GM12875 (cell line): ENCODE results near the gene HES1.

Experiments
- H3K4me3 ChIP-seq: one replicate; pipeline ENCODE4 v1.5.1; 2011; ENCODE audit warnings: low read depth, low read length, control low read depth
- TF ChIP-seq, protein P1 (sequence below): IDR thresholded peaks from 2 replicates; pipeline ENCODE4 v1.5.1; 2011; ENCODE audit warnings: low read depth, mild to moderate bottlenecking, control low read depth, inconsistent platforms, low read length, moderate library complexity, borderline replicate concordance; ENCODE audit not compliant: insufficient read depth

The HES1 gene

DNA sequence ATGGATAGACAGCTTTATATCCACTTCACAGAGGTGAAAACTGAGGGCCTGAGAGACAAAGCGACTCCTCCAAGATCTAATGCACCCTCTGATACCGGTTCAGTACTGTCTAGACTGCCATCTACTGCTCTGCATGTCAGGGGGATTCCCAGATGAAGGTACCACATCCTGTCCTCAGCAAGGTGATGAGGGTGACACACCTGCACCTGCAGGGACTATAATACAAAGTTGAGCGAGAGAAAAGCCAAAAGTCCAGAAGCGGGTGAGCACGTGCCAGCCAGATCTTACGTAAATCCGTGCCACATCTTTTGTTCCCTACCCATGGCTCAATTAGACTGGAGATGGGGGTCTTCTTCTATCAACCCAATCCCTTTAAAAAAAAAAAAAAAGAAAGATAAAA lies 32.4 kb upstream of the HES1 start:
- H3K4me3 ChIP-seq: no peak overlapping the region
- TF ChIP-seq, protein P1, sequence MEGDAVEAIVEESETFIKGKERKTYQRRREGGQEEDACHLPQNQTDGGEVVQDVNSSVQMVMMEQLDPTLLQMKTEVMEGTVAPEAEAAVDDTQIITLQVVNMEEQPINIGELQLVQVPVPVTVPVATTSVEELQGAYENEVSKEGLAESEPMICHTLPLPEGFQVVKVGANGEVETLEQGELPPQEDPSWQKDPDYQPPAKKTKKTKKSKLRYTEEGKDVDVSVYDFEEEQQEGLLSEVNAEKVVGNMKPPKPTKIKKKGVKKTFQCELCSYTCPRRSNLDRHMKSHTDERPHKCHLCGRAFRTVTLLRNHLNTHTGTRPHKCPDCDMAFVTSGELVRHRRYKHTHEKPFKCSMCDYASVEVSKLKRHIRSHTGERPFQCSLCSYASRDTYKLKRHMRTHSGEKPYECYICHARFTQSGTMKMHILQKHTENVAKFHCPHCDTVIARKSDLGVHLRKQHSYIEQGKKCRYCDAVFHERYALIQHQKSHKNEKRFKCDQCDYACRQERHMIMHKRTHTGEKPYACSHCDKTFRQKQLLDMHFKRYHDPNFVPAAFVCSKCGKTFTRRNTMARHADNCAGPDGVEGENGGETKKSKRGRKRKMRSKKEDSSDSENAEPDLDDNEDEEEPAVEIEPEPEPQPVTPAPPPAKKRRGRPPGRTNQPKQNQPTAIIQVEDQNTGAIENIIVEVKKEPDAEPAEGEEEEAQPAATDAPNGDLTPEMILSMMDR: no peak

DNA sequence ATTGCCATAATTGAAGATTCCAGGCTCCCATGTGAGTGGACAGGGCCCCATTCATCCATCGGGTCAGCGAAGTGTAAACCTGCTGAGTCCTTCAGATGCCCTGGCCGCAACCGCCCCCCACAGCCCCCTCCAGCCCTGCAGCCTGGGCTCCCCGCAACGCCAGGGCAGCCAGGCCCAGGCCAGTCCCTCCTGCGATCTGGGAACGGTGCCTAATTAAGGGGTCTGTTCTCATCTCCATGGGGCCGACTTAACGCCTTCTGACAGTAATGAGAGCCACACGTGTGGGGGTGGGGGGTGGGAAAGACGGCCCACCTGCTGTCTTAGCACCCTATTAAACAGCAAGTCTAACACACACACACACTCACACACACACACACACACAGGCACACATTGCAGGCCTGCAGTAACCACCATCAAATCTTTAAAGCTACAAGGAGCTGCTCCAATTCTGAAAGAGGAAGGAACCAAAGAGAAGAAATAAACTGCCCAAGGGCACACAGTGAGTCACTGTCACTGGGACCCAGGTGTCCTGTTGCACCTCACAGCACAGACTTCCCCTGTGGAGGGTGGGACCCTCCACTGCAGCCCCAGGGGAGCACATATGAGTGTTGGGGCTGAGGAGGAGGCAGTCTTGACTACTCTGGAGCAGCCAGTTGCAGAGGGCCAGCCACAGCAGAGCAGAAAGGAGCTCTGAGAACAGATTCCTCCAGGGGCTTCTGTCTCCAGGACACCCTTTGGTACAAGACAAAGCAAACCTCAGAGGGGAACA lies 31.8 kb upstream of the HES1 start:
- H3K4me3 ChIP-seq: no peak overlapping the region
- TF ChIP-seq, protein P1: no peak

DNA sequence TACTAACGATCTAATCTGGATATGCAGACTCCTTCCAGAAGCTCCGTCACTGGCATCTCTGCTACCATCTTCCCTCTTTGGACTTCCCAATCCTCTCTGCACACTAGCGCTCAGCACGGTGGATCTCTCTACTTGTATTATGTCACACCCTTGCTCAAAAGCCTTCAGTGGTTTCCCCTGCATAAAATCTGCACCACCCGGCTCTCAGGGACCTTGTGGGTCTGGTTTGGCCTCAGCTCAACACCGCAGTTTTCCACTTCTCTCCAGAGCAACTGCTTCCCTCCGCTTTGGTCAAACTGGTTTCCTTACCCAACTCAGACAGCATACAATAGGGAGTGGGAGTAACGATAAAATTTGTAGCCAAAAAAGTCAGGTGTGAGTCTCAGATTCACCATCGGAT lies 30.7 kb upstream of the HES1 start:
- TF ChIP-seq, protein P1: no peak
- H3K4me3 ChIP-seq: no peak overlapping the region

DNA sequence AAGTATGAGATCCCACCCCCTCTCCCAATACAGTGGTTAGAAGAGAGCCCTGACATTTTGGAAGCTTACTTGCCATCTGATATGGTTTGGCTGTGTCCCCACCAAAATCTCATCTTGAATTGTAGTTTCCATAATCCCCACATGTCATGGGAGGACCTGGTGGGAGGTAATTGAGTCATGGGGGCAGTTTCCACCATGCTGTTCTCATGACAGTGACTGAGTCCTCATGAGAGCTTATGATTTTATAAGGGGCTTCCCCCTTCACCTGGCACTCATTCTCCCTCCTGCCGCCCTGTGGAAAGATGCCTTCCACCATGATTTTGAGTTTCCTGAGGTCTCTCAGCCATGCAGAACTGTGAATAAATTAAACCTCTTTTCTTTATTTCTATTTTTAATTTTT lies 28.8 kb upstream of the HES1 start:
- TF ChIP-seq, protein P1: no peak
- H3K4me3 ChIP-seq: no peak overlapping the region

DNA sequence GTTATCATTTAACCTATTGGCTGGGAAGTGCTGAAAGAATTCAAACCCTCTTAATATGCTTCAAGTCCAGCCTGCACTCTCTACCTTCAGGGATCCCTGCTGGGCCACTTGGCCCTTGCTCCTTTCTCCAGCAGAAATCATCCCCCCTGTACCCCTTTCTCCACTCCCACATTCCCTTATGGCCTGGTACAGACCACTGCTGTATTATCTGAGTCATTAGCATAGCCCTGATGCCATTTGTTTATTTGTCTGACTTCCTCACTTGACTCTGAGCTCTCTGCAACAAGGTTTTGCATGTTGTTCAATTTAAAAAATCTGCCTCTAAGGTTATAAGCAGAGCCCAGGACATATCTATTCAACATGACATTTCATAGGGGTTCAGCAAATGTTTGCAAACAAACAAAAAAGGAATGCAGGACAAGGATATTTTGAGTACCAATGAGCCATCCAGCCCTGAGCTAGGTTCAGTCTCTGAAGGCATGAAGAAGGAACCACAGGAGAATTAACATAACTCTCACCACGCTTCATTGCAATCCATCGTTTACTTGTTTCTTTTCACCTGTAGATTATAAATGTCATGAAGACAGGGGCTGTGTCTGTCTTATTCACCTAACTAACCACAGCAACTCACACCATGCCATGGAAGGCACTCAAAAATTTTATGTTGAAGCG lies 26.6 kb upstream of the HES1 start:
- no peak overlapping the region for H3K4me3 ChIP-seq
- TF ChIP-seq, protein P1: no peak

DNA sequence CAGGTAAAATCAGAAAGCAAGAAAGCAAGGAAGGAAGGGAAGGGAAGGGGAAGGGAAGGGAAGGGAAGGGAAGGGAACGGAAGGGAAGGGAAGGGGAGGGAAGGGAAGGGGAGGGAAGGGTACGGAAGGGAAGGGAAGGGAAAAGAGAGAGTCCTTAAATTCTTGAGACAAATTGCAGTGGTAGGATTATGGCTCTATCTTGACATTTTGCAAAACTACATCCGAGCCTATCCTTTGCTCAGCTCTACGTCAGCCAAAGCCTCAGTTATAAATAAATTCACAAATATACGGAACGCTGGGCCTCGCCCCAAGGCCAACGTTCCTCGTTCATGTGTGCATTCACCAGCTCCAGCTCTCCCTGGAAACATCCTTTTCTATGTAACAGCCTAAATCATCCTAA lies 25.5 kb upstream of the HES1 start:
- TF ChIP-seq, protein P1: no peak
- H3K4me3 ChIP-seq: no peak overlapping the region

DNA sequence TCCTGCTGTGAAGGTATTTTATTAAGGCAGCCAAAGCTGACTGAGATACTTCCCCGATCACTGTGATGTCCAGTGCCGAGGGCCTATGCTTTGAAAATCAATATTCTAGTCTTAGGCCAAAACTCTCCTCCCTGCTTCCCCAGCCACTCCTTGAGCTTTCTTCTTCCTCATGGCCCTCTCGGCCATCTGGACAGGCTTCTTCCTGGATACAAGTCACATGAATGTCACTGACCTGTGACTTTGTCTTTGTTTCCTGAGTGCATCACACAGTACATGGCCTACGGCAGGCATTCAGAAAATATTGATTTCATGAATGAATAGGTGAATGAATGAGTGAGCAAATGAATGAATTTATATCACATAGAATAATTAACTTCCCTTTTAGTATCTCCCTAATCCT lies 24.6 kb upstream of the HES1 start:
- H3K4me3 ChIP-seq: no peak overlapping the region
- TF ChIP-seq, protein P1: no peak
